GM10248 (cell line): Measurements from ENCODE around the gene RPE65.
"Not testable (repeated sequence)": the region's sequence is repeated elsewhere in the genome, so short reads cannot be mapped to it uniquely, and the experiment has no call there.

Experiments
- CTCF ChIA-PET: fragments of 300-600 bp; sonication (Branson Sonifier 250); formaldehyde crosslinking; extraction: SDS; loops from one replicate; lab custom pipeline; 2021; ENCODE audit warnings: antibody characterized with exemption; lab: Yijun Ruan, JAX
- POLR2A ChIA-PET: fragments of 350-650 bp; sonication (Branson Sonifier 250); formaldehyde crosslinking; extraction: SDS; loops from one replicate; lab custom pipeline; 2020; ENCODE audit warnings: antibody characterized with exemption; lab: Yijun Ruan, JAX
- DNase-seq: peaks from one replicate; pipeline ENCODE4 v3.0.0; 2012; ENCODE audit errors: extremely low spot score
- TF ChIP-seq, protein P1 (sequence below): IDR thresholded peaks from 2 replicates; pipeline ENCODE4 v1.5.1; 2012; ENCODE audit warnings: mild to moderate bottlenecking, low read depth; ENCODE audit errors: extremely low read depth, missing control alignments, control extremely low read depth

Gene RPE65

GRCh38 chr1:68490046-68490651 lies 40.4 kb upstream of the RPE65 start:
- ChIA-PET CTCF (no interaction called here), POLR2A (no interaction called here)
- DNase-seq: no peak
- TF ChIP-seq, protein P1, sequence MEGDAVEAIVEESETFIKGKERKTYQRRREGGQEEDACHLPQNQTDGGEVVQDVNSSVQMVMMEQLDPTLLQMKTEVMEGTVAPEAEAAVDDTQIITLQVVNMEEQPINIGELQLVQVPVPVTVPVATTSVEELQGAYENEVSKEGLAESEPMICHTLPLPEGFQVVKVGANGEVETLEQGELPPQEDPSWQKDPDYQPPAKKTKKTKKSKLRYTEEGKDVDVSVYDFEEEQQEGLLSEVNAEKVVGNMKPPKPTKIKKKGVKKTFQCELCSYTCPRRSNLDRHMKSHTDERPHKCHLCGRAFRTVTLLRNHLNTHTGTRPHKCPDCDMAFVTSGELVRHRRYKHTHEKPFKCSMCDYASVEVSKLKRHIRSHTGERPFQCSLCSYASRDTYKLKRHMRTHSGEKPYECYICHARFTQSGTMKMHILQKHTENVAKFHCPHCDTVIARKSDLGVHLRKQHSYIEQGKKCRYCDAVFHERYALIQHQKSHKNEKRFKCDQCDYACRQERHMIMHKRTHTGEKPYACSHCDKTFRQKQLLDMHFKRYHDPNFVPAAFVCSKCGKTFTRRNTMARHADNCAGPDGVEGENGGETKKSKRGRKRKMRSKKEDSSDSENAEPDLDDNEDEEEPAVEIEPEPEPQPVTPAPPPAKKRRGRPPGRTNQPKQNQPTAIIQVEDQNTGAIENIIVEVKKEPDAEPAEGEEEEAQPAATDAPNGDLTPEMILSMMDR: no peak

- TF ChIP-seq, protein P1: no peak
- no peak for DNase-seq
- POLR2A ChIA-PET: no interaction called here
- CTCF ChIA-PET: interaction anchor here (1.1 kb wide), 1 partner anchor 365 kb away, joined by 3 read pairs; no protein-coding TSS in a partner anchor
These were observed 35.8 kb upstream of the RPE65 start for GRCh38 chr1:68485431-68486022.

- DNase-seq: no peak
- ChIA-PET CTCF (interaction anchor here (1.1 kb wide), 1 partner anchor 364 kb away, joined by 3 read pairs; no protein-coding TSS in a partner anchor), POLR2A (no interaction called here)
- TF ChIP-seq, protein P1: no peak
These were observed 34.9 kb upstream of the RPE65 start for GRCh38 chr1:68484618-68485017.

- ChIA-PET POLR2A (no interaction called here), CTCF (no interaction called here)
- no peak for DNase-seq
- TF ChIP-seq, protein P1: no peak
These were observed 31.3 kb upstream of the RPE65 start for GRCh38 chr1:68481041-68481440.

DNA sequence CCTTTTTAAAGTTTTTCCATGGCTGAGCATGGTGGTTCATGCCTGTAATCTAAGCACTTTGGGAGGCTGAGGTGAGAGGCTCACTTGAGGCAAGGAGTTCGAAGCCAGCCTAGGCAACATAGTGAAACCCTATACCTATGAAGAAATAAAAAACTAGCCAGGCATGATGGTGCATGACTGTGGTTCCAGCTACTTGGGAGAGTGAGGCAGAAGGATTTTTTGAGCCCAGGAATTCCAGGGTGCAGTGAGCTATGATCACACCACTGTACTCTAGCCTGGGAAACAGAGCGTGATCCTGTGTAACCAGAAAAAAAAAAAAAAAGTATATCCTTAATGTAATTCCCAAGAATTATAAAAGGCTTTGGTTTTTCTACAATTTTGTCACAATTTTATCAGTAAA lies 29.7 kb upstream of the RPE65 start:
- CTCF ChIA-PET: interaction anchor here (1.1 to 2.5 kb wide), 6 partner anchors 8 to 363 kb away, joined by 3 to 6 read pairs (median 4); partner anchors contain the start of gene RPE65
- TF ChIP-seq, protein P1: no peak
- POLR2A ChIA-PET: no interaction called here
- DNase-seq: no peak

DNA sequence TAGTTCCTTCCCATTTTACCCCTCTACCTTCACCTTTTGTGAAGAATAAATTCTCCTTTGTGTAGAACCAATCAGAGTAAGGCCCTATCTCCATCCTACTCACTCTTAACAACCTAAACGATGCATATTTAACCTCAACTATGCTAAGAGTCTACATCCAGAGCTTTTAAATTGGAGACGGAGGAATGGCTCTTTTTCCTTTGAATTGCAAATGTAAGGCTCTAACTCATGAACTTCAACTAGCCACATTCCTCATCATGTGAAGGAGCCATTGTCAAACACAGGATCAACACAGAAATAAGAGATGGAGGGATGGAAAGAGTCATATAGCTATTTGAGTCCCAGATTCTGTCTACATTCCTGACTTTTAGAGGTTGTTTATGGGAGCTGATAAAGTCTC lies 28.9 kb upstream of the RPE65 start:
- DNase-seq: no peak
- ChIA-PET POLR2A (no interaction called here), CTCF (interaction anchor here (1.0 to 2.5 kb wide), 6 partner anchors 10 to 362 kb away, joined by 3 to 6 read pairs (median 4); partner anchors contain the start of gene RPE65)
- TF ChIP-seq, protein P1: no peak

DNA sequence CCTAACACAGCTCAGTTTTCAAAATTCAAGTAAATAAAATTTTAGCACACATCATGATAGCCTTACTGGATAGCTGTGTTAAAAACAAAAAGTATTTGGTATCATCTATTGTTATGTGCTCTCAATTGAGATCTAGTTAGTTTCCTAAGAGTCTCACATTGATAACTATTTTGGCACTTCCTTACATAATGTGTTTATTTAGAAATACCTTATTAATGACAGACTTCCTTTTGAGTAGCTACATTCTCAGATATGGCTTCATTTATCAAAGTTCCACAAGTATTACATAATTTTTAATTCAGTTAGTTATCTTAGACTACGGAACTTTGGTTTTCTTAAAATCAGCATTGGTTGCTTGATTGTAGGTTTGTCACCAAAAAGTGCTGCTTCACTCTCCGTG lies 26.9 kb upstream of the RPE65 start:
- CTCF ChIA-PET: interaction anchor here (2.4 to 2.5 kb wide), 2 partner anchors 10 to 12 kb away, joined by 6 read pairs; no protein-coding TSS in a partner anchor
- POLR2A ChIA-PET, DNase-seq: not testable (repeated sequence)
